Liver (tissue), 9 donors: ENCODE results near the gene ARHGAP5. TPM values are rescaled to one million over a fixed set of nuclear protein-coding genes. Genes with fewer than 3 reads are reported as not detected.

Source experiments
- DNase-seq: peaks from one replicate; pipeline ENCODE4 v3.0.0-alpha.2; 2017; ENCODE audit warnings: low spot score
- H3K27ac ChIP-seq, 2 donors: one replicate each; pipeline ENCODE4 v1.7.0; 2013; ENCODE audit warnings: inconsistent platforms in 2 of 2, low read length in 2 of 2, control low read depth in 1 of 2, low read depth in 1 of 2, mild to moderate bottlenecking in 1 of 2
- H3K27me3 ChIP-seq, 4 donors: one replicate each; pipeline versions ENCODE4 v1.6.1 to v1.7.0; 2013; ENCODE audit warnings: low read length in 3 of 4, inconsistent platforms in 1 of 4, mild to moderate bottlenecking in 1 of 4, moderate library complexity in 1 of 4; ENCODE audit not compliant: control insufficient read depth in 4 of 4, insufficient read depth in 4 of 4
- H3K36me3 ChIP-seq, 4 donors: one replicate each; pipeline versions ENCODE4 v1.6.1 to v1.7.0; 2013; ENCODE audit warnings: low read length in 3 of 4, mild to moderate bottlenecking in 3 of 4, low read depth in 1 of 4, moderate library complexity in 1 of 4; ENCODE audit not compliant: control insufficient read depth in 4 of 4, insufficient read depth in 3 of 4
- H3K4me1 ChIP-seq, 4 donors: one replicate each; pipeline versions ENCODE4 v1.6.1 to v1.7.0; 2013; ENCODE audit warnings: low read length in 3 of 4, mild to moderate bottlenecking in 3 of 4, moderate library complexity in 1 of 4; ENCODE audit not compliant: control insufficient read depth in 4 of 4, insufficient read depth in 4 of 4
- H3K4me3 ChIP-seq, 3 donors: one replicate each; pipeline versions ENCODE4 v1.6.1 to v1.7.0; 2013; ENCODE audit warnings: low read length in 3 of 3, control low read depth in 1 of 3, low read depth in 1 of 3, mild to moderate bottlenecking in 1 of 3
- H3K9ac ChIP-seq, 2 donors: one replicate each; pipeline ENCODE4 v1.7.0; 2013; ENCODE audit warnings: low read length in 2 of 2, mild to moderate bottlenecking in 2 of 2, moderate library complexity in 2 of 2, control low read depth in 1 of 2, low read depth in 1 of 2
- H3K9me3 ChIP-seq, 4 donors: one replicate each; pipeline versions ENCODE4 v1.6.1 to v1.7.0; 2013; ENCODE audit warnings: low read length in 3 of 4; ENCODE audit not compliant: control insufficient read depth in 4 of 4
- EGR1 ChIP-seq, 2 donors: IDR thresholded peaks; 2 replicates each; pipeline ENCODE4 v1.6.1; 2016 to 2018; ENCODE audit warnings: antibody characterized with exemption in 2 of 2, low read depth in 2 of 2
- FOXA1 ChIP-seq: IDR thresholded peaks from 2 replicates; pipeline ENCODE4 v1.6.1; 2016; ENCODE audit warnings: antibody characterized with exemption
- FOXA2 ChIP-seq: IDR thresholded peaks from 2 replicates; pipeline ENCODE4 v1.6.1; 2016; ENCODE audit warnings: antibody characterized with exemption
- GABPA ChIP-seq, 2 donors: IDR thresholded peaks in 1 of 2; conservative IDR thresholded peaks in 1 of 2; 2 replicates each; pipeline ENCODE4 v1.6.1; 2016; ENCODE audit warnings: antibody characterized with exemption in 2 of 2, mild to moderate bottlenecking in 1 of 2, moderate library complexity in 1 of 2
- HNF4A ChIP-seq, 2 donors: conservative IDR thresholded peaks; 2 replicates each; pipeline ENCODE4 v1.6.1; 2016; ENCODE audit warnings: antibody characterized with exemption in 2 of 2, mild to moderate bottlenecking in 2 of 2
- JUND ChIP-seq, 2 donors: IDR thresholded peaks; 2 replicates each; pipeline ENCODE4 v1.6.1; 2016; ENCODE audit warnings: antibody characterized with exemption in 2 of 2
- NR2F2 ChIP-seq: IDR thresholded peaks from 2 replicates; pipeline ENCODE4 v1.6.1; 2016; ENCODE audit warnings: antibody characterized with exemption
- RAD21 ChIP-seq, 2 donors: IDR thresholded peaks; 2 replicates each; pipeline ENCODE4 v1.6.1; 2016; ENCODE audit warnings: antibody characterized with exemption in 2 of 2, mild to moderate bottlenecking in 2 of 2
- RXRA ChIP-seq, 2 donors: IDR thresholded peaks; 2 replicates each; pipeline ENCODE4 v1.6.1; 2017 to 2018; ENCODE audit warnings: antibody characterized with exemption in 2 of 2, mild to moderate bottlenecking in 1 of 2
- SP1 ChIP-seq: IDR thresholded peaks from 2 replicates; pipeline ENCODE4 v1.6.1; 2018; ENCODE audit warnings: antibody characterized with exemption, mild to moderate bottlenecking
- TAF1 ChIP-seq: conservative IDR thresholded peaks from 2 replicates; pipeline ENCODE4 v1.6.1; 2016; ENCODE audit warnings: antibody characterized with exemption, mild to moderate bottlenecking
- WGBS: extraction: QIAGEN DNeasy Blood & Tissue Kit; methylation state at CpG from one replicate; pipeline ENCODE4 v1.1.7; 2013; 5-methylcytosine and 5-hydroxymethylcytosine counted together
- polyA plus RNA-seq, 2 donors: library from polyadenylated mRNA; stranded (reverse) in 1 of 2; unstranded in 1 of 2; fragments of 200-250 nt in 1 of 2; fragments of >200 nt in 1 of 2; fragmentation: Nextera tagmentation in 1 of 2; extraction: Ambion mirVana in 1 of 2; gene quantifications; one replicate each; pipeline versions ENCODE4 v1.2.1 to v1.2.3, GENCODE V29; 2013 to 2015
- total RNA-seq, 2 donors: library from RNA; depleted of rRNA; stranded (reverse); fragments of >200 nt; gene quantifications; one replicate each; pipeline ENCODE4 v1.2.3, GENCODE V29; 2014
- TF ChIP-seq, protein P1 (sequence below): IDR thresholded peaks from 2 replicates; pipeline ENCODE4 v1.6.1; 2016; ENCODE audit warnings: antibody characterized with exemption, mild to moderate bottlenecking
- TF ChIP-seq, protein P2 (sequence below): fragments of 150-350 bp; IDR thresholded peaks from 2 replicates; pipeline ENCODE4 v1.5.1; 2017; ENCODE audit warnings: improper control_type of control experiment, low read depth, low read length; ENCODE audit not compliant: missing input control
- TF ChIP-seq, protein P3 (sequence below): IDR thresholded peaks from 2 replicates; pipeline ENCODE4 v1.6.1; 2016; ENCODE audit warnings: antibody characterized with exemption
- donor health status: healthy.
- donor health status: healthy.
- donor health status: healthy.
- donor health status: healthy.
- donor health status: healthy.

The ARHGAP5 gene
- total and polyA plus RNA-seq, 4 donors: 9.6 to 48.7 (median 29.0) TPM

DNA sequence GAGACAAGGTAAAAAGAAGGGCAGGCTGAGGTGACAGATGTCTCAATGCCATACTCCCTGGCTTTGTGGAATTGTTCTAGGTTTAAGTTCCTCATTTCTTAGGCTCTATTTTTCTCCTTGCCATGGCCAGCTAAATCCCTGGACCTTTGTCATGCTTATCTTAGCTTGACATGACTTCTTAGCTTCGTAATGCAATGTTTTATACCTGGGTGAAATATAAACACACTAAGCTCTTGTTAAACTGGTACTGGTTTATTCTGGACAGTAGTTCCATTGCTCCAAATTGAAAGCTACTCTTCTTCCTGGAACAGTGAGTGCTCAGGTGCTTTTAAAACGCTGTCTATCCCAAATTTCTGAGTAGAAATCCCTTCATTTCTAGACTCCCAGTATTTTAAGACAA is 17.4 kb upstream of the ARHGAP5 start:
- Histone ChIP-seq H3K27me3 (no peaks in the 10 kb centered on the region), H3K36me3 (no peaks in the 10 kb centered on the region), H3K27ac (no peak overlapping the region), H3K9me3 (no peaks in the 10 kb centered on the region), H3K9ac (no peak overlapping the region), H3K4me1 (no peaks in the 10 kb centered on the region), H3K4me3 (no peak overlapping the region)
- TF ChIP-seq TAF1: no peak
- no peak for TF ChIP-seq RAD21 (IDR thresholded peaks at IDR 0.05)
- no peak for TF ChIP-seq NR2F2
- TF ChIP-seq, protein P1, sequence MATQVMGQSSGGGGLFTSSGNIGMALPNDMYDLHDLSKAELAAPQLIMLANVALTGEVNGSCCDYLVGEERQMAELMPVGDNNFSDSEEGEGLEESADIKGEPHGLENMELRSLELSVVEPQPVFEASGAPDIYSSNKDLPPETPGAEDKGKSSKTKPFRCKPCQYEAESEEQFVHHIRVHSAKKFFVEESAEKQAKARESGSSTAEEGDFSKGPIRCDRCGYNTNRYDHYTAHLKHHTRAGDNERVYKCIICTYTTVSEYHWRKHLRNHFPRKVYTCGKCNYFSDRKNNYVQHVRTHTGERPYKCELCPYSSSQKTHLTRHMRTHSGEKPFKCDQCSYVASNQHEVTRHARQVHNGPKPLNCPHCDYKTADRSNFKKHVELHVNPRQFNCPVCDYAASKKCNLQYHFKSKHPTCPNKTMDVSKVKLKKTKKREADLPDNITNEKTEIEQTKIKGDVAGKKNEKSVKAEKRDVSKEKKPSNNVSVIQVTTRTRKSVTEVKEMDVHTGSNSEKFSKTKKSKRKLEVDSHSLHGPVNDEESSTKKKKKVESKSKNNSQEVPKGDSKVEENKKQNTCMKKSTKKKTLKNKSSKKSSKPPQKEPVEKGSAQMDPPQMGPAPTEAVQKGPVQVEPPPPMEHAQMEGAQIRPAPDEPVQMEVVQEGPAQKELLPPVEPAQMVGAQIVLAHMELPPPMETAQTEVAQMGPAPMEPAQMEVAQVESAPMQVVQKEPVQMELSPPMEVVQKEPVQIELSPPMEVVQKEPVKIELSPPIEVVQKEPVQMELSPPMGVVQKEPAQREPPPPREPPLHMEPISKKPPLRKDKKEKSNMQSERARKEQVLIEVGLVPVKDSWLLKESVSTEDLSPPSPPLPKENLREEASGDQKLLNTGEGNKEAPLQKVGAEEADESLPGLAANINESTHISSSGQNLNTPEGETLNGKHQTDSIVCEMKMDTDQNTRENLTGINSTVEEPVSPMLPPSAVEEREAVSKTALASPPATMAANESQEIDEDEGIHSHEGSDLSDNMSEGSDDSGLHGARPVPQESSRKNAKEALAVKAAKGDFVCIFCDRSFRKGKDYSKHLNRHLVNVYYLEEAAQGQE: no peak
- TF ChIP-seq FOXA2: no peak
- TF ChIP-seq FOXA1: no peak
- TF ChIP-seq, protein P2, sequence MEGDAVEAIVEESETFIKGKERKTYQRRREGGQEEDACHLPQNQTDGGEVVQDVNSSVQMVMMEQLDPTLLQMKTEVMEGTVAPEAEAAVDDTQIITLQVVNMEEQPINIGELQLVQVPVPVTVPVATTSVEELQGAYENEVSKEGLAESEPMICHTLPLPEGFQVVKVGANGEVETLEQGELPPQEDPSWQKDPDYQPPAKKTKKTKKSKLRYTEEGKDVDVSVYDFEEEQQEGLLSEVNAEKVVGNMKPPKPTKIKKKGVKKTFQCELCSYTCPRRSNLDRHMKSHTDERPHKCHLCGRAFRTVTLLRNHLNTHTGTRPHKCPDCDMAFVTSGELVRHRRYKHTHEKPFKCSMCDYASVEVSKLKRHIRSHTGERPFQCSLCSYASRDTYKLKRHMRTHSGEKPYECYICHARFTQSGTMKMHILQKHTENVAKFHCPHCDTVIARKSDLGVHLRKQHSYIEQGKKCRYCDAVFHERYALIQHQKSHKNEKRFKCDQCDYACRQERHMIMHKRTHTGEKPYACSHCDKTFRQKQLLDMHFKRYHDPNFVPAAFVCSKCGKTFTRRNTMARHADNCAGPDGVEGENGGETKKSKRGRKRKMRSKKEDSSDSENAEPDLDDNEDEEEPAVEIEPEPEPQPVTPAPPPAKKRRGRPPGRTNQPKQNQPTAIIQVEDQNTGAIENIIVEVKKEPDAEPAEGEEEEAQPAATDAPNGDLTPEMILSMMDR: no peak
- TF ChIP-seq, protein P3, sequence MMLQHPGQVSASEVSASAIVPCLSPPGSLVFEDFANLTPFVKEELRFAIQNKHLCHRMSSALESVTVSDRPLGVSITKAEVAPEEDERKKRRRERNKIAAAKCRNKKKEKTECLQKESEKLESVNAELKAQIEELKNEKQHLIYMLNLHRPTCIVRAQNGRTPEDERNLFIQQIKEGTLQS: no peak
- no peak for TF ChIP-seq RXRA (IDR thresholded peaks at IDR 0.05)
- no peak for TF ChIP-seq EGR1 (IDR thresholded peaks at IDR 0.05; ENCODE audit: low read depth in 2 of 2)
- no peak for TF ChIP-seq SP1
- TF ChIP-seq HNF4A (conservative IDR thresholded peaks at IDR 0.05): no peak
- DNase-seq: no peak
- 54% methylated on average over 2 of the region's 2 CpGs for WGBS

DNA sequence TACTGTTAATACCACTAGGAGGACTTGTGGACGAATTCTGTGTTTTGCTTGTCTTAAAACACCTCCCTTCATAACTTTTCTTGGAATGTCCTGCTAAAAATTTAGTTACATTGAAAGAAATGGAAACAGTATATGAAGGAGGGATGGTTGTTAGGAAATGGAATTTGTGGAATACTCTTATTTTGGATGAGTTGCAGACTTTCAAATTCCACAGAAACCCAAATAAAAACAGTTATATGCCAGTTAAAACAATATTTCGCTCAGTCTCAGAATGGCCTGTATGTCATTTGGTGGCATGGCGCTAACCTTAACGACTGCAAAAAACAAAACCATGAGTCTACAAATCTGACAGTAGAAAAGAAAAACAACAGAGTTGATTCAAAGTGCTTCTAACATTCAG is 12.2 kb upstream of the ARHGAP5 start:
- Histone ChIP-seq H3K27ac (no peak overlapping the region), H3K4me3 (no peak overlapping the region), H3K4me1 (no peaks in the 10 kb centered on the region), H3K36me3 (no peaks in the 10 kb centered on the region), H3K9me3 (no peaks in the 10 kb centered on the region), H3K9ac (no peak overlapping the region), H3K27me3 (no peaks in the 10 kb centered on the region)
- DNase-seq: no peak
- TF ChIP-seq EGR1 (IDR thresholded peaks at IDR 0.05; ENCODE audit: low read depth in 2 of 2) (no peak), JUND (IDR thresholded peaks at IDR 0.05) (no peak), RAD21 (IDR thresholded peaks at IDR 0.05) (no peak), FOXA2 (no peak), SP1 (no peak), TAF1 (no peak), GABPA (IDR thresholded peaks at IDR 0.05 in 1 of 2, conservative IDR thresholded peaks at IDR 0.05 in 1 of 2) (no peak), FOXA1 (no peak)
- TF ChIP-seq, protein P3: no peak
- TF ChIP-seq, protein P1: no peak
- TF ChIP-seq, protein P2: no peak
- 92% methylated on average over 4 of the region's 4 CpGs for WGBS
